Fibroblast of lung (primary cell): ENCODE data around the gene YIF1B. TPM values are rescaled to one million over a fixed set of nuclear protein-coding genes. Genes with fewer than 3 reads are reported as not detected.

Source experiments
- DNase-seq, 2 donors: peaks; one replicate each; pipeline versions ENCODE4 v3.0.0 to v3.0.0-alpha.2; 2010; ENCODE audit warnings: low read depth in 2 of 2
- H2AFZ ChIP-seq: 2 replicates; pipeline ENCODE4 v1.5.1; 2012; ENCODE audit warnings: low read length, control low read depth, inconsistent platforms
- H3K27ac ChIP-seq: 2 replicates; pipeline ENCODE4 v1.5.1; 2011; ENCODE audit warnings: low read length, control low read depth; ENCODE audit not compliant: insufficient read depth
- H3K27me3 ChIP-seq: 2 replicates; pipeline ENCODE4 v1.5.1; 2011; ENCODE audit warnings: mild to moderate bottlenecking, low read length; ENCODE audit not compliant: control insufficient read depth, insufficient read depth
- H3K36me3 ChIP-seq: 2 replicates; pipeline ENCODE4 v1.5.1; 2011; ENCODE audit warnings: low read length; ENCODE audit not compliant: control insufficient read depth, insufficient read depth
- H3K4me1 ChIP-seq: 2 replicates; pipeline ENCODE4 v1.5.1; 2011; ENCODE audit warnings: low read length; ENCODE audit not compliant: control insufficient read depth, insufficient read depth; ENCODE audit errors: extremely low read depth
- H3K4me2 ChIP-seq: 2 replicates; pipeline ENCODE4 v1.5.1; 2011; ENCODE audit warnings: low read length, control low read depth; ENCODE audit not compliant: insufficient read depth; ENCODE audit errors: extremely low read depth
- H3K4me3 ChIP-seq, 4 experiments: fragments of 200-600 bp in 1 of 4; sonication (generic) in 1 of 4; replicated peaks in 1 of 4; 2 replicates each; pipeline ENCODE4 v1.5.1; 2011 to 2016; ENCODE audit warnings: low read length in 4 of 4, low read depth in 3 of 4, mild to moderate bottlenecking in 3 of 4, control low read depth in 2 of 4, inconsistent platforms in 1 of 4, mixed read lengths in 1 of 4; ENCODE audit not compliant: insufficient read depth in 1 of 4; ENCODE audit errors: control extremely low read depth in 1 of 4
- H3K79me2 ChIP-seq: 2 replicates; pipeline ENCODE4 v1.5.1; 2012; ENCODE audit warnings: mild to moderate bottlenecking, low read length, inconsistent platforms; ENCODE audit not compliant: control insufficient read depth, insufficient read depth
- H3K9ac ChIP-seq: 2 replicates; pipeline ENCODE4 v1.5.1; 2011; ENCODE audit warnings: mild to moderate bottlenecking, low read length, control low read depth; ENCODE audit not compliant: insufficient read depth
- H3K9me3 ChIP-seq: 2 replicates; pipeline ENCODE4 v1.5.1; 2012; ENCODE audit warnings: low read depth, low read length; ENCODE audit not compliant: control insufficient read depth, insufficient read depth
- H4K20me1 ChIP-seq: 2 replicates; pipeline ENCODE4 v1.5.1; 2011; ENCODE audit warnings: low read length; ENCODE audit not compliant: control insufficient read depth, insufficient read depth; ENCODE audit errors: extremely low read depth
- CTCF ChIP-seq, 2 donors: IDR thresholded peaks in 1 of 2; conservative IDR thresholded peaks in 1 of 2; 1 replicate in 1 of 2; 2 replicates in 1 of 2; pipeline ENCODE4 v1.5.1; 2011 to 2012; ENCODE audit warnings: low read length in 2 of 2, control low read depth in 1 of 2, inconsistent platforms in 1 of 2, low read depth in 1 of 2, mild to moderate bottlenecking in 1 of 2
- EZH2 ChIP-seq: IDR thresholded peaks from 2 replicates; pipeline ENCODE4 v1.5.1; 2012; ENCODE audit warnings: low read length, control low read depth, mild to moderate bottlenecking; ENCODE audit errors: missing control alignments
- polyA plus RNA-seq, 2 donors: library from polyadenylated mRNA; depleted of rRNA in 1 of 2; stranded (reverse) in 1 of 2; unstranded in 1 of 2; fragments of >200 nt; gene quantifications; 2 replicates each; pipeline ENCODE4 v1.2.1, GENCODE V29; 2011 to 2012; ENCODE audit warnings: missing spikeins in 1 of 2
- total RNA-seq: library from RNA; depleted of rRNA; stranded (reverse); fragments of >200 nt; gene quantifications from 2 replicates; pipeline ENCODE4 v1.2.1, GENCODE V29; 2014

The YIF1B gene
- total and polyA plus RNA-seq, 2 donors (not counting 1 experiment from before 2014, with no cell fraction given): 73.3 to 96.5 TPM

DNA sequence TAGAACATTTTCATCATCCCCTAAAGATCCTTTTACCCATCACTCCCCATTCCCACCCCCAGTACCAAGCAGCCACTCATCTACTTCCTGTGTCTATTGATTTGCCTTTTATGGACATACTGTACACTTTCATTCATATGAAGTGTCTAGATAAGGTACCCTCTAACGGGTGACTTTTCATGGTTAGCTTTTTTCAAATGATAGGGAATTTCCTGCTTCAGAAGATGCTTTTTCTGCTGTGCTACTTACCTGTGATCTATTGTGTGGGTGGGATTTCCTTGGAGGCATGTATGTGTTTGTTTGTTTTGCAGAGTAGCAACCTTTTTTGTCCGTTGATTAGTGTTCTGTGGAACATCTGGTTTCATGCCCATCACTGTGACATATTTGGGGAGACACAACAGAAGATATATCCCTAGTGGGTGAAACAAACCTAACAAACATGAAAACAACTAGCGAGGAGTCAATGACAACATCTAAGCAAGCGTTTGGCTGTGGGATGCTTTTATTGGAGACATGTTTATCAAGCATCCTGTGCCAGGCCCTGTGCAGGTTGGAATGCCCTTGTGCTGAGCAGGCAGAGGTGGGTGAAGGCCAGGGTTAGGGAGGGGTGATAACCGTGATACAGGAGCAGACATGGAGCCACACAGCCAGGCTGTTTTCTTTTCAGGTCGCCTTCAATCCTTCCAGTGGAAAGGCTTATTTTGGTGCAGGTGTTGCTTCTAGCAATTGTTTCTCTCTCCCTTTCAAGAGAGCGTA, 33.8 kb downstream of the YIF1B start:
- no peaks in the 10 kb centered on the region for H3K79me2 ChIP-seq
- H3K4me3 ChIP-seq: no peak overlapping the region
- no peaks in the 10 kb centered on the region for H3K9me3 ChIP-seq
- no peaks in the 10 kb centered on the region for H4K20me1 ChIP-seq
- no peak for TF ChIP-seq CTCF (conservative IDR thresholded peaks at IDR 0.05 in 1 of 2, IDR thresholded peaks at IDR 0.05 in 1 of 2; ENCODE audit: low read depth in 1 of 2, low read length in 2 of 2)
- no peak for TF ChIP-seq EZH2
- H3K9ac ChIP-seq: no peak overlapping the region
- no peak overlapping the region for H3K4me2 ChIP-seq
- H3K4me1 ChIP-seq: peaks cover 16% of the 10 kb centered on the region
- no peak for DNase-seq
- no peaks in the 10 kb centered on the region for H3K27me3 ChIP-seq
- no peak overlapping the region for H2AFZ ChIP-seq
- no peaks in the 10 kb centered on the region for H3K36me3 ChIP-seq
- no peak overlapping the region for H3K27ac ChIP-seq

DNA sequence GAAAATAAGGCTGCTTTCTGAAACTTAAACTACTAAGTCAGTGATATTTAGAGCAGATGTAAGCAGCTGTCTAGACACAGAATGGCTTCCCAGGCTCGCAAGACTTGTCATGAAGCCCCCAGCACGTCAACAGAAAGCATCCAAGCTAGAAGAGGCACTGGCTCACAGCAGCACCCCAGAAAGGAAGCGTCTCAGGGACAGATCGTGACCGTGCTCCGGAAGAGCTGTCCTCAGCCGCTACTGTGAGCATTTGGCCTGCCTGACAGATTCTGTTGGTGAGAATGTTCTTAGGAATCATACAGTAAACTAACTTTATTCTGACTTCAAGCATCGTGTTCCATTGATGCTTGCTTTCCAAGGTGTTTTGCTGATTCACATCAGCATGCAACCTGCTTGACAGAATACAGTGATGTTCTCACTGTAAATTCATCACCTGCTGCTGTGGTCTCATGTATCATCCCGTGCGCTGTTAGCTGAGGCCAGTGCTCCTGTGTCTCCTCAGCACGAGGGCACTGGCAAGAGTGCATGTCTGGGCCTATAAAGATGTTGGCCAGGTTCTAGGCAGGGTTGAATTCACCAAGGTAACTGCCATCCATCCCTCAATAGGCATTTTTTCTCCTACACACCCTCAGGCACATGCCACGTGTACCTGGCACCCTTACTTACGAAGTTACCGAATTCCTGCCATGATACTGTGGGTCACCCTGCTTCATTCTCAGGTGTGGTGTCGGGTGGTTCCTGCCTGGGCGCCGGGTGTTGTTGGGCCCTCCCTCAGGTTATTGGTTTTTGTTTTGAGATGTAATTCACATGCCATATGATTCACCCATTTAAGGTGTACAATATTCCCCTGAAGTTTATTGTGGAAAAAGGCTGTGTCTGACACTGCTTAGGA, 35.5 kb downstream of the YIF1B start:
- no peaks in the 10 kb centered on the region for H3K27me3 ChIP-seq
- no peaks in the 10 kb centered on the region for H3K36me3 ChIP-seq
- H2AFZ ChIP-seq: peak overlapping the region; percentile 33
- no peaks in the 10 kb centered on the region for H3K9me3 ChIP-seq
- peak overlapping the region; percentile 1 for H3K27ac ChIP-seq
- no peaks in the 10 kb centered on the region for H4K20me1 ChIP-seq
- no peak overlapping the region for H3K4me3 ChIP-seq
- H3K9ac ChIP-seq: no peak overlapping the region
- no peak overlapping the region for H3K4me2 ChIP-seq
- peaks cover 16% of the 10 kb centered on the region for H3K4me1 ChIP-seq
- no peak for DNase-seq
- H3K79me2 ChIP-seq: no peaks in the 10 kb centered on the region
- no peak for TF ChIP-seq EZH2
- no peak for TF ChIP-seq CTCF (conservative IDR thresholded peaks at IDR 0.05 in 1 of 2, IDR thresholded peaks at IDR 0.05 in 1 of 2; ENCODE audit: low read depth in 1 of 2, low read length in 2 of 2)

- TF ChIP-seq CTCF (conservative IDR thresholded peaks at IDR 0.05 in 1 of 2, IDR thresholded peaks at IDR 0.05 in 1 of 2; ENCODE audit: low read depth in 1 of 2, low read length in 2 of 2) (no peak), EZH2 (no peak)
- H3K9me3 ChIP-seq: no peaks in the 10 kb centered on the region
- H4K20me1 ChIP-seq: no peaks in the 10 kb centered on the region
- DNase-seq: no peak
- H3K4me1 ChIP-seq: peaks cover 16% of the 10 kb centered on the region
- H3K36me3 ChIP-seq: no peaks in the 10 kb centered on the region
- H2AFZ ChIP-seq: no peak overlapping the region
- H3K4me2 ChIP-seq: no peak overlapping the region
- no peak overlapping the region for H3K9ac ChIP-seq
- H3K79me2 ChIP-seq: no peaks in the 10 kb centered on the region
- peak overlapping the region; percentile 50 for H3K27ac ChIP-seq
- H3K4me3 ChIP-seq: no peak overlapping the region
- H3K27me3 ChIP-seq: no peaks in the 10 kb centered on the region
Observed at GRCh38 chr19:38278751-38279150, 37.0 kb downstream of the YIF1B start.
